ENCODE results near the gene CYGB.

GRCh38 chr17:76547642-76548202 lies 10.2 kb upstream of the CYGB start:
- TF ChIP-seq TAF1 (IDR thresholded peaks at IDR 0.05; ENCODE audit: borderline replicate concordance, insufficient read depth, low read length) (no peak), POLR2AphosphoS5 (IDR thresholded peaks at IDR 0.05; ENCODE audit: low read depth, low read length) (no peak)
